ENCODE data around the gene HACD2. TPM values are rescaled to one million over a fixed set of nuclear protein-coding genes. Genes with fewer than 3 reads are reported as not detected.

The HACD2 gene
- total RNA-seq, 1 donor from 2014 or later = 25.5 TPM

GRCh38 chr3:123547881-123548519, 36.9 kb downstream of the HACD2 start:
- Histone ChIP-seq H3K27me3 (ENCODE audit: control insufficient read depth, insufficient read depth, low read length) (no peaks in the 10 kb centered on the region), H3K4me3 (ENCODE audit: low read depth, low read length) (no peak overlapping the region), H3K36me3 (ENCODE audit: control insufficient read depth, insufficient read depth, low read length) (no peaks in the 10 kb centered on the region)
- DNase-seq (ENCODE audit: low read depth) = no peak
- no peak for TF ChIP-seq CTCF (IDR thresholded peaks at IDR 0.05; ENCODE audit: insufficient read depth, low read length, poor library complexity, severe bottlenecking)

GRCh38 chr3:123546133-123546755, 38.6 kb downstream of the HACD2 start:
- DNase-seq (ENCODE audit: low read depth) = no peak
- H3K4me3 ChIP-seq (ENCODE audit: low read depth, low read length) = no peak overlapping the region
- no peaks in the 10 kb centered on the region for H3K36me3 ChIP-seq (ENCODE audit: control insufficient read depth, insufficient read depth, low read length)
- no peak for TF ChIP-seq CTCF (IDR thresholded peaks at IDR 0.05; ENCODE audit: insufficient read depth, low read length, poor library complexity, severe bottlenecking)
- no peaks in the 10 kb centered on the region for H3K27me3 ChIP-seq (ENCODE audit: control insufficient read depth, insufficient read depth, low read length)

- no peak for DNase-seq (ENCODE audit: low read depth)
- Histone ChIP-seq H3K27me3 (ENCODE audit: control insufficient read depth, insufficient read depth, low read length) (no peaks in the 10 kb centered on the region), H3K36me3 (ENCODE audit: control insufficient read depth, insufficient read depth, low read length) (no peaks in the 10 kb centered on the region), H3K4me3 (ENCODE audit: low read depth, low read length) (no peak overlapping the region)
- no peak for TF ChIP-seq CTCF (IDR thresholded peaks at IDR 0.05; ENCODE audit: insufficient read depth, low read length, poor library complexity, severe bottlenecking)
These were observed 40.9 kb downstream of the HACD2 start for GRCh38 chr3:123543950-123544349.

GRCh38 chr3:123540285-123540684, 44.6 kb downstream of the HACD2 start:
- no peak for DNase-seq (ENCODE audit: low read depth)
- no peak overlapping the region for H3K4me3 ChIP-seq (ENCODE audit: low read depth, low read length)
- TF ChIP-seq CTCF (IDR thresholded peaks at IDR 0.05; ENCODE audit: insufficient read depth, low read length, poor library complexity, severe bottlenecking) = no peak

GRCh38 chr3:123536153-123536895, 48.5 kb downstream of the HACD2 start:
- no peak for DNase-seq (ENCODE audit: low read depth)
- H3K36me3 ChIP-seq (ENCODE audit: control insufficient read depth, insufficient read depth, low read length) = no peaks in the 10 kb centered on the region
- no peak overlapping the region for H3K4me3 ChIP-seq (ENCODE audit: low read depth, low read length)
- H3K27me3 ChIP-seq (ENCODE audit: control insufficient read depth, insufficient read depth, low read length) = no peaks in the 10 kb centered on the region
- no peak for TF ChIP-seq CTCF (IDR thresholded peaks at IDR 0.05; ENCODE audit: insufficient read depth, low read length, poor library complexity, severe bottlenecking)

More at GRCh38 chr3:123540285-123540684, 44.6 kb downstream of the HACD2 start:
- H3K36me3 ChIP-seq (ENCODE audit: control insufficient read depth, insufficient read depth, low read length) = no peaks in the 10 kb centered on the region
- no peaks in the 10 kb centered on the region for H3K27me3 ChIP-seq (ENCODE audit: control insufficient read depth, insufficient read depth, low read length)

Data from kidney epithelial cell (primary cell).